ENCODE measurements around the gene ARHGEF25.

Gene ARHGEF25

GRCh38 chr12:57628280-57629191 lies 17.3 kb downstream of the ARHGEF25 start:
- no peak for TF ChIP-seq CTCF (IDR thresholded peaks at IDR 0.05)

- no peak for TF ChIP-seq CTCF (IDR thresholded peaks at IDR 0.05)
These were observed 18.7 kb downstream of the ARHGEF25 start for GRCh38 chr12:57629897-57630471.

- TF ChIP-seq CTCF (IDR thresholded peaks at IDR 0.05) = no peak
These were observed 19.7 kb downstream of the ARHGEF25 start for GRCh38 chr12:57630891-57631433.

- TF ChIP-seq CTCF (IDR thresholded peaks at IDR 0.05) = no peak
These were observed 20.4 kb downstream of the ARHGEF25 start for GRCh38 chr12:57631566-57632072.

GRCh38 chr12:57632073-57632957 lies 21.1 kb downstream of the ARHGEF25 start:
- no peak for TF ChIP-seq CTCF (IDR thresholded peaks at IDR 0.05)

- peak; percentile 93 for TF ChIP-seq CTCF (IDR thresholded peaks at IDR 0.05)
These were observed 22.0 kb downstream of the ARHGEF25 start, which contains the start of gene B4GALNT1 for GRCh38 chr12:57632958-57633840. Gene B4GALNT1 (minus strand): TSS chr12:57633201. CDS start chr12:57632132, 1,069 bp downstream.
